Panc1 (cell line): ENCODE measurements around the gene IGF1. TPM values are rescaled to one million over a fixed set of nuclear protein-coding genes. Genes with fewer than 3 reads are reported as not detected.

Experiments
- ATAC-seq: fragments of 200-7000 bp; cut with Tn5 transposase; 2 replicates; pipeline ENCODE4 v1.9.1; 2020; ENCODE audit warnings: mild to moderate bottlenecking, moderate library complexity
- BruUV-seq: library from RNA; stranded (reverse); fragments of 400-500 nt; replicated peaks from 2 replicates; lab custom pipeline; 2021; lab: Mats Ljungman, UMichigan
- CTCF ChIA-PET: fragments of 300-600 bp; sonication (Branson Sonifier 250); formaldehyde crosslinking; loops from one replicate; lab custom pipeline; 2022; ENCODE audit warnings: antibody characterized with exemption; lab: Charles Lee
- POLR2A ChIA-PET: fragments of 300-600 bp; sonication (Branson Sonifier 250); formaldehyde crosslinking; loops from one replicate; lab custom pipeline; 2022; ENCODE audit warnings: antibody characterized with exemption; lab: Charles Lee
- DNase-seq: peaks from one replicate; pipeline ENCODE4 v3.0.0-alpha.2; 2010; ENCODE audit warnings: low read depth, low spot score
- H3K27ac ChIP-seq: 2 replicates; pipeline ENCODE4 v1.5.1; 2011; ENCODE audit warnings: mild to moderate bottlenecking, low read length, inconsistent platforms
- H3K27me3 ChIP-seq: fragments of 200-500 bp; sonication (Bioruptor generic); 2 replicates; pipeline ENCODE4 v1.6.0; 2014; ENCODE audit warnings: low read length, inconsistent platforms; ENCODE audit not compliant: control insufficient read depth, insufficient read depth
- H3K36me3 ChIP-seq: fragments of 200-500 bp; sonication (Bioruptor generic); 2 replicates; pipeline ENCODE4 v1.5.1; 2014; ENCODE audit warnings: inconsistent platforms, mild to moderate bottlenecking, low read length, moderate library complexity; ENCODE audit not compliant: control insufficient read depth, insufficient read depth
- H3K4me1 ChIP-seq: 2 replicates; pipeline ENCODE4 v1.5.1; 2011; ENCODE audit warnings: inconsistent platforms, mild to moderate bottlenecking, low read length, moderate library complexity; ENCODE audit not compliant: control insufficient read depth, insufficient read depth
- H3K4me3 ChIP-seq, 2 experiments: 2 replicates each; pipeline ENCODE4 v1.5.1; 2011 to 2012; ENCODE audit warnings: low read depth in 2 of 2, low read length in 2 of 2, mild to moderate bottlenecking in 2 of 2, inconsistent platforms in 1 of 2, moderate library complexity in 1 of 2
- H3K9me3 ChIP-seq: fragments of 200-500 bp; sonication (Bioruptor generic); 2 replicates; pipeline ENCODE4 v1.5.1; 2014; ENCODE audit warnings: low read depth, mild to moderate bottlenecking, inconsistent platforms, low read length, moderate library complexity; ENCODE audit not compliant: control insufficient read depth, insufficient read depth
- CTCF ChIP-seq: fragments of 450-650 bp; IDR thresholded peaks from 2 replicates; pipeline ENCODE4 v1.5.1; 2017; ENCODE audit warnings: mild to moderate bottlenecking
- POLR2AphosphoS5 ChIP-seq: IDR thresholded peaks from 2 replicates; pipeline ENCODE4 v1.6.1; 2012; ENCODE audit warnings: mild to moderate bottlenecking, low read depth, low read length, moderate library complexity
- SIN3A ChIP-seq: IDR thresholded peaks from 2 replicates; pipeline ENCODE4 v1.6.1; 2012; ENCODE audit warnings: low read depth, mild to moderate bottlenecking, low read length, moderate library complexity, borderline replicate concordance; ENCODE audit not compliant: insufficient read depth
- TCF7L2 ChIP-seq: IDR thresholded peaks from 2 replicates; pipeline ENCODE4 v1.6.1; 2011; ENCODE audit warnings: mild to moderate bottlenecking, low read depth, low read length, inconsistent platforms
- in situ Hi-C: cut with HindIII; loops from 2 replicates; pipeline ENCODE4 v1.10.0; 2016; ENCODE audit warnings: low sequenced_read_pairs, low pct_unique_long_range_greater_than_20kb
- intact Hi-C: fragments of 100-400 bp; cut with micrococcal nuclease; formaldehyde crosslinking; loops from one replicate; pipeline ENCODE4 v1.10.0; 2022; ENCODE audit not compliant: unreplicated experiment
- total RNA-seq: library from RNA; stranded (reverse); gene quantifications from one replicate; pipeline ENCODE4 v1.2.1, GENCODE V29; 2021; ENCODE audit not compliant: unreplicated experiment
- TF ChIP-seq, protein P1 (sequence below), 2 experiments: IDR thresholded peaks; 2 replicates each; pipeline ENCODE4 v1.6.1; 2011 to 2012; ENCODE audit warnings: low read depth in 2 of 2, control low read depth in 1 of 2, low read length in 1 of 2, mild to moderate bottlenecking in 1 of 2, moderate library complexity in 1 of 2; ENCODE audit not compliant: insufficient read depth in 1 of 2

IGF1 gene
- total RNA-seq, 1 experiment from 2014 or later: not detected

DNA sequence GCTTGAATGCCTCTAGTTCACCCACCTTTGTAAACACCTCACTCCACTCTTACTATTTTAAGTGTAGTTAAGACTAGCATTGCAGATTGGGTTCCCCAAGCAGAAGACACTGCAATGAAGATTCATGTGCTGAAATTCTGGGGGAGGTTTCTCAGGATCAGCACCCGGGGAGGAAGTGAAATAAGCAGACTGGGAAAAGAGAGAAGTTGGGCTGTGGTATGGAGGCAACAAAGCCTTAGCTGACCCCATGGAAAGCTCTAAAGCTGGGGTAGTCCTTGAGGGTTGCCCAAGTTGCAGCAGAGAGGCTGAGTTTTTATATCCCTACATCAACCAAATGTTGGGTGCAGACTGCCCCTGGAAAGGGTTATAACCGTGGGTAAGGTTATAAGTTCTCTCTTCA, 23.9 kb upstream of the IGF1 start:
- Histone ChIP-seq H3K4me3 (no peak overlapping the region), H3K4me1 (no peaks in the 10 kb centered on the region), H3K36me3 (no peaks in the 10 kb centered on the region), H3K27ac (no peak overlapping the region), H3K27me3 (no peaks in the 10 kb centered on the region), H3K9me3 (no peaks in the 10 kb centered on the region)
- intact Hi-C loops (no loop called here), in situ Hi-C loops (no loop called here)
- BruUV-seq: no TSS peak
- ChIA-PET POLR2A (no interaction called here), CTCF (no interaction called here)
- ATAC-seq (no peak), DNase-seq (no peak)
- no peak for TF ChIP-seq TCF7L2
- no peak for TF ChIP-seq POLR2AphosphoS5
- TF ChIP-seq SIN3A: no peak
- TF ChIP-seq, protein P1, sequence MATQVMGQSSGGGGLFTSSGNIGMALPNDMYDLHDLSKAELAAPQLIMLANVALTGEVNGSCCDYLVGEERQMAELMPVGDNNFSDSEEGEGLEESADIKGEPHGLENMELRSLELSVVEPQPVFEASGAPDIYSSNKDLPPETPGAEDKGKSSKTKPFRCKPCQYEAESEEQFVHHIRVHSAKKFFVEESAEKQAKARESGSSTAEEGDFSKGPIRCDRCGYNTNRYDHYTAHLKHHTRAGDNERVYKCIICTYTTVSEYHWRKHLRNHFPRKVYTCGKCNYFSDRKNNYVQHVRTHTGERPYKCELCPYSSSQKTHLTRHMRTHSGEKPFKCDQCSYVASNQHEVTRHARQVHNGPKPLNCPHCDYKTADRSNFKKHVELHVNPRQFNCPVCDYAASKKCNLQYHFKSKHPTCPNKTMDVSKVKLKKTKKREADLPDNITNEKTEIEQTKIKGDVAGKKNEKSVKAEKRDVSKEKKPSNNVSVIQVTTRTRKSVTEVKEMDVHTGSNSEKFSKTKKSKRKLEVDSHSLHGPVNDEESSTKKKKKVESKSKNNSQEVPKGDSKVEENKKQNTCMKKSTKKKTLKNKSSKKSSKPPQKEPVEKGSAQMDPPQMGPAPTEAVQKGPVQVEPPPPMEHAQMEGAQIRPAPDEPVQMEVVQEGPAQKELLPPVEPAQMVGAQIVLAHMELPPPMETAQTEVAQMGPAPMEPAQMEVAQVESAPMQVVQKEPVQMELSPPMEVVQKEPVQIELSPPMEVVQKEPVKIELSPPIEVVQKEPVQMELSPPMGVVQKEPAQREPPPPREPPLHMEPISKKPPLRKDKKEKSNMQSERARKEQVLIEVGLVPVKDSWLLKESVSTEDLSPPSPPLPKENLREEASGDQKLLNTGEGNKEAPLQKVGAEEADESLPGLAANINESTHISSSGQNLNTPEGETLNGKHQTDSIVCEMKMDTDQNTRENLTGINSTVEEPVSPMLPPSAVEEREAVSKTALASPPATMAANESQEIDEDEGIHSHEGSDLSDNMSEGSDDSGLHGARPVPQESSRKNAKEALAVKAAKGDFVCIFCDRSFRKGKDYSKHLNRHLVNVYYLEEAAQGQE (IDR thresholded peaks at IDR 0.05; ENCODE audit: insufficient read depth in 1 of 2, low read depth in 2 of 2, low read length in 1 of 2): no peak

GRCh38 chr12:102503831-102504230, 23.5 kb upstream of the IGF1 start:
- POLR2A ChIA-PET: no interaction called here
- H3K27ac ChIP-seq: no peak overlapping the region
- no peaks in the 10 kb centered on the region for H3K9me3 ChIP-seq
- no peak for TF ChIP-seq SIN3A
- TF ChIP-seq CTCF: no peak
- TF ChIP-seq POLR2AphosphoS5: no peak
- TF ChIP-seq TCF7L2: no peak
- TF ChIP-seq, protein P1 (IDR thresholded peaks at IDR 0.05; ENCODE audit: insufficient read depth in 1 of 2, low read depth in 2 of 2, low read length in 1 of 2): no peak
- no peak overlapping the region for H3K4me3 ChIP-seq
- in situ Hi-C loops (no loop called here), intact Hi-C loops (no loop called here)
- ATAC-seq (no peak), DNase-seq (no peak)
- H3K4me1 ChIP-seq: no peaks in the 10 kb centered on the region
- H3K36me3 ChIP-seq: no peaks in the 10 kb centered on the region
- H3K27me3 ChIP-seq: no peaks in the 10 kb centered on the region
- BruUV-seq: no TSS peak
- CTCF ChIA-PET: no interaction called here
